Measurements from ENCODE around the gene GNMT. TPM values are rescaled to one million over a fixed set of nuclear protein-coding genes. Genes with fewer than 3 reads are reported as not detected.
A peak's percentile ranks its signal among the peaks of the same experiment; 100 is the strongest.

The GNMT gene
- total and polyA plus RNA-seq, 10 of the 15 experiments (the other 5 are each of a cell fraction or from before 2014, with no cell fraction given), result 0.27 to 1.1 (median 0.39) TPM

DNA sequence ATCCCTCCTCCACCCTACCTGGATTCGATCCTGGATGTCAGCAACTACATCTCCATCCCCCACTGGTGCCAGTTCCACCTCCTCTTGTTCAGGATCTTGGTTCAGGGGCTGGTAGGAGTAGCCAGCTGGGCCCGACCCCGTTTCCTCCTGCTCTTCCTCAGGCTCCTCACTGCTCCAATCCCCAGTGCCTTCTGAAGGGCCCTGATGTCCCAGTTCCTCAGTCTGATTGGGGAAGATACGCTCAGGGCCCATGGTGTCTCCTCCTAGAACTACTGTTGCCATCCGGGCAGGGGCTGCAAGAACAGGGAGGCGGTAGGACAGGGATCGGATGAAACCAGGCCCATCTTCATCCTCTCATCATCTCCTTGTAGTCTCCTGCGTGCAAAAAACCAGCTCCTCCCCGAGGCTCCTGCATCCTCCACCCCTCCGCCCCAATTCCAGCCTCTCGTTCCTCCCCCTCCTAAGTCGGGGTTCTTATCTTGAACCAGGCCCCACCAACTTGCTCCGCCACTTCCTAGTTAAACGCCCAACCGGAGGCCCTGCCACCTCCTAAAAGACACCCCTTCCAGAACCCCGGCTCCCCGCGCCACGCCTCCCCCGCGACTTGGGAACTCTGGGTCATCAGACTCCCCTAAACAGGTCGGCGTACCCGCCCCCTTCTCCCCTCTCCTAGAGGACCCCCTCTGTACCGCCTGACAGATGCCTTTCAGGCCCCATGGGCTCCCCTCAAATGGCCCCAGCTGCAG is 52.7 kb downstream of the GNMT start:
- Histone ChIP-seq H3K79me2 (ENCODE audit: control insufficient read depth, insufficient read depth, low read length) (peaks cover 23% of the 10 kb centered on the region), H3K4me2 (ENCODE audit: control insufficient read depth, insufficient read depth) (peak overlapping the region; percentile 98), H3K9me3 (replicated peaks; ENCODE audit: control insufficient read depth, insufficient read depth, low read length) (no peaks in the 10 kb centered on the region), H3K4me1 (ENCODE audit: control insufficient read depth, insufficient read depth, low read length) (peaks cover 7% of the 10 kb centered on the region), H2AFZ (ENCODE audit: control insufficient read depth, low read depth, low read length) (peak overlapping the region; percentile 75), H3K4me3 (peak overlapping the region; percentile 85), H3K36me3 (ENCODE audit: control insufficient read depth in 2 of 2, insufficient read depth in 2 of 2, low read length in 1 of 2) (peaks cover 15 to 17% of the 10 kb centered on the region in 2 experiments), H3K27ac (ENCODE audit: control insufficient read depth, insufficient read depth) (peak overlapping the region; percentile 60), H3K27me3 (replicated peaks in 1 of 2; ENCODE audit: control insufficient read depth in 2 of 2, insufficient read depth in 2 of 2, low read length in 1 of 2) (no peaks in the 10 kb centered on the region), H4K20me1 (ENCODE audit: control insufficient read depth, insufficient read depth) (no peaks in the 10 kb centered on the region), H3K9ac (ENCODE audit: control insufficient read depth, insufficient read depth, low read length) (peak overlapping the region; percentile 73)
- TF ChIP-seq, protein P1, sequence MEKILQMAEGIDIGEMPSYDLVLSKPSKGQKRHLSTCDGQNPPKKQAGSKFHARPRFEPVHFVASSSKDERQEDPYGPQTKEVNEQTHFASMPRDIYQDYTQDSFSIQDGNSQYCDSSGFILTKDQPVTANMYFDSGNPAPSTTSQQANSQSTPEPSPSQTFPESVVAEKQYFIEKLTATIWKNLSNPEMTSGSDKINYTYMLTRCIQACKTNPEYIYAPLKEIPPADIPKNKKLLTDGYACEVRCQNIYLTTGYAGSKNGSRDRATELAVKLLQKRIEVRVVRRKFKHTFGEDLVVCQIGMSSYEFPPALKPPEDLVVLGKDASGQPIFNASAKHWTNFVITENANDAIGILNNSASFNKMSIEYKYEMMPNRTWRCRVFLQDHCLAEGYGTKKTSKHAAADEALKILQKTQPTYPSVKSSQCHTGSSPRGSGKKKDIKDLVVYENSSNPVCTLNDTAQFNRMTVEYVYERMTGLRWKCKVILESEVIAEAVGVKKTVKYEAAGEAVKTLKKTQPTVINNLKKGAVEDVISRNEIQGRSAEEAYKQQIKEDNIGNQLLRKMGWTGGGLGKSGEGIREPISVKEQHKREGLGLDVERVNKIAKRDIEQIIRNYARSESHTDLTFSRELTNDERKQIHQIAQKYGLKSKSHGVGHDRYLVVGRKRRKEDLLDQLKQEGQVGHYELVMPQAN (conservative IDR thresholded peaks at IDR 0.05), result peak; percentile 71
- TF ChIP-seq, protein P2, sequence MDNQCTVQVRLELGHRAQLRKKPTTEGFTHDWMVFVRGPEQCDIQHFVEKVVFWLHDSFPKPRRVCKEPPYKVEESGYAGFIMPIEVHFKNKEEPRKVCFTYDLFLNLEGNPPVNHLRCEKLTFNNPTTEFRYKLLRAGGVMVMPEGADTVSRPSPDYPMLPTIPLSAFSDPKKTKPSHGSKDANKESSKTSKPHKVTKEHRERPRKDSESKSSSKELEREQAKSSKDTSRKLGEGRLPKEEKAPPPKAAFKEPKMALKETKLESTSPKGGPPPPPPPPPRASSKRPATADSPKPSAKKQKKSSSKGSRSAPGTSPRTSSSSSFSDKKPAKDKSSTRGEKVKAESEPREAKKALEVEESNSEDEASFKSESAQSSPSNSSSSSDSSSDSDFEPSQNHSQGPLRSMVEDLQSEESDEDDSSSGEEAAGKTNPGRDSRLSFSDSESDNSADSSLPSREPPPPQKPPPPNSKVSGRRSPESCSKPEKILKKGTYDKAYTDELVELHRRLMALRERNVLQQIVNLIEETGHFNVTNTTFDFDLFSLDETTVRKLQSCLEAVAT (IDR thresholded peaks at IDR 0.05), result peak; percentile 27; the same call in 1 of the 2 replicates
- peak in 1 of 2 experiments; percentile 18; a peak in 1 of 3 replicates for TF ChIP-seq EGR1 (IDR thresholded peaks at IDR 0.05; ENCODE audit: borderline replicate concordance in 1 of 2, low read depth in 2 of 2, low read length in 2 of 2)
- TF ChIP-seq SPI1 (IDR thresholded peaks at IDR 0.05; ENCODE audit: borderline replicate concordance, insufficient read depth, low read depth, low read length), result peak; percentile 6; the same call in 1 of the 2 replicates
- TF ChIP-seq, protein P3, sequence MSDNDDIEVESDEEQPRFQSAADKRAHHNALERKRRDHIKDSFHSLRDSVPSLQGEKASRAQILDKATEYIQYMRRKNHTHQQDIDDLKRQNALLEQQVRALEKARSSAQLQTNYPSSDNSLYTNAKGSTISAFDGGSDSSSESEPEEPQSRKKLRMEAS (IDR thresholded peaks at IDR 0.05; ENCODE audit: low read depth, low read length), result no peak
- ChIA-PET RAD21 (ENCODE audit: unreplicated experiment) (interaction anchor here (0.6 to 1.6 kb wide), 10 partner anchors 9 to 450 kb away, joined by 3 to 9 read pairs (median 4); partner anchors contain the start of genes CNPY3, CUL7, PEX6 and PPP2R5D), CTCF (interaction anchor here (1.4 to 2.5 kb wide), 6 partner anchors 12 to 134 kb away, joined by 3 to 10 read pairs (median 4); partner anchors contain the start of gene PEX6), POLR2A (interaction anchor here (0.6 to 3.3 kb wide), 15 partner anchors 8 to 449 kb away, joined by 3 to 22 read pairs (median 8); partner anchors contain the start of genes CNPY3, CUL7, KLC4 and MRPL2), SMC1A (ENCODE audit: uncharacterized antibody, unreplicated experiment) (interaction anchor here (0.7 to 2.8 kb wide), 12 partner anchors 8 to 564 kb away, joined by 3 to 13 read pairs (median 5); partner anchors contain the start of genes CNPY3, CUL7, KLC4 and MRPL2)
- in situ Hi-C loops (cut with MboI), result no loop called here
- peak; percentile 40 for ATAC-seq
- DNase-seq (ENCODE audit: low read depth, low spot score), result no peak
- FAIRE-seq, result no peak
- intact Hi-C loops (cut with micrococcal nuclease; ENCODE audit: unreplicated experiment), result no loop called here
- WGBS (ENCODE audit: insufficient coverage, insufficient replicate concordance, low lambda C conversion rate, missing lambda C conversion rate), result under 1% methylated on average over 25 of the region's 25 CpGs
- BruUV-seq (replicated peaks), result no TSS peak

Other genes starting within 250 kb of the GNMT start
Only the 7 nearest of the 17 such genes appear.
- 0.54 TPM in 1 of 2 replicates, not detected in the other for gene PTCRA, start 44.7 kb upstream of the GNMT start, total RNA-seq (2014; rRNA removed)
- gene PTCRA, start 44.7 kb upstream of the GNMT start, total RNA-seq (2014; rRNA removed; fragmentation: Illumina TruSeq; extraction: Trizol), result 0.18 and 0.23 TPM in 2 replicates
- gene PTCRA, start 44.7 kb upstream of the GNMT start, total RNA-seq (2021), result 0.24 and 0.44 TPM in 2 replicates
- not detected in 2 replicates for gene PTCRA, start 44.7 kb upstream of the GNMT start, polyA plus RNA-seq (2011; rRNA removed)
- gene PTCRA, start 44.7 kb upstream of the GNMT start, polyA plus RNA-seq (2014; fragmentation: Illumina TruSeq; extraction: Trizol), result 0.10 TPM in 1 of 2 replicates, not detected in the other
- under 1 TPM in 1 of 2 experiments, not detected in 1; 0.14 TPM for gene PTCRA, start 44.7 kb upstream of the GNMT start, polyA plus RNA-seq (2014; fragmentation: Nextera tagmentation; extraction: Ambion mirVana)
- gene PTCRA, start 44.7 kb upstream of the GNMT start, polyA plus RNA-seq (2014; rRNA removed), result 0.16 and 1.1 TPM in 2 replicates
- under 1 TPM in 1 of 2 experiments, not detected in 1; 0.20 TPM for gene PTCRA, start 44.7 kb upstream of the GNMT start, polyA plus RNA-seq (2016; fragmentation: Nextera tagmentation; extraction: Ambion mirVana)
- 54.8 and 54.9 TPM in 2 replicates for gene CNPY3, start 31.3 kb upstream of the GNMT start, total RNA-seq (2014; rRNA removed)
- 49.2 and 51.3 TPM in 2 replicates for gene CNPY3, start 31.3 kb upstream of the GNMT start, total RNA-seq (2014; rRNA removed; fragmentation: Illumina TruSeq; extraction: Trizol)
- 87.3 and 87.9 TPM in 2 replicates for gene CNPY3, start 31.3 kb upstream of the GNMT start, total RNA-seq (2021)
- gene CNPY3, start 31.3 kb upstream of the GNMT start, polyA plus RNA-seq (2011; rRNA removed), result 51.1 and 64.8 TPM in 2 replicates
- gene CNPY3, start 31.3 kb upstream of the GNMT start, polyA plus RNA-seq (2014; fragmentation: Illumina TruSeq; extraction: Trizol), result 38.9 and 82.4 TPM in 2 replicates
- gene CNPY3, start 31.3 kb upstream of the GNMT start, polyA plus RNA-seq (2014; fragmentation: Nextera tagmentation; extraction: Ambion mirVana), result 10 to 100 TPM in 1 of 2 experiments, 1 to 10 TPM in 1; 7.2 to 14.6 TPM
- gene CNPY3, start 31.3 kb upstream of the GNMT start, polyA plus RNA-seq (2014; rRNA removed), result 85.7 and 93.8 TPM in 2 replicates
- gene CNPY3, start 31.3 kb upstream of the GNMT start, polyA plus RNA-seq (2016; fragmentation: Nextera tagmentation; extraction: Ambion mirVana), result 100 to 1,000 TPM in 1 of 2 experiments, 10 to 100 TPM in 1; 99.9 to 102 TPM
- gene PEX6, start 18.4 kb downstream of the GNMT start, total RNA-seq (2014; rRNA removed), result 19.3 and 19.4 TPM in 2 replicates
- 6.2 and 6.4 TPM in 2 replicates for gene PEX6, start 18.4 kb downstream of the GNMT start, total RNA-seq (2014; rRNA removed; fragmentation: Illumina TruSeq; extraction: Trizol)
- gene PEX6, start 18.4 kb downstream of the GNMT start, total RNA-seq (2021), result 20.3 and 21.1 TPM in 2 replicates
- gene PEX6, start 18.4 kb downstream of the GNMT start, polyA plus RNA-seq (2011; rRNA removed), result 2.0 and 3.1 TPM in 2 replicates
- gene PEX6, start 18.4 kb downstream of the GNMT start, polyA plus RNA-seq (2014; fragmentation: Illumina TruSeq; extraction: Trizol), result 3.1 and 6.1 TPM in 2 replicates
- gene PEX6, start 18.4 kb downstream of the GNMT start, polyA plus RNA-seq (2014; fragmentation: Nextera tagmentation; extraction: Ambion mirVana), result 1 to 10 TPM in 1 of 2 experiments, under 1 TPM in 1; 0.39 to 1.2 TPM
- gene PEX6, start 18.4 kb downstream of the GNMT start, polyA plus RNA-seq (2014; rRNA removed), result 14.6 and 16.3 TPM in 2 replicates
- 1 to 10 TPM; 9.4 to 9.5 TPM for gene PEX6, start 18.4 kb downstream of the GNMT start, polyA plus RNA-seq (2016; fragmentation: Nextera tagmentation; extraction: Ambion mirVana)
- gene PPP2R5D, start 23.8 kb downstream of the GNMT start, total RNA-seq (2014; rRNA removed), result 34.3 and 36.2 TPM in 2 replicates
- gene PPP2R5D, start 23.8 kb downstream of the GNMT start, total RNA-seq (2014; rRNA removed; fragmentation: Illumina TruSeq; extraction: Trizol), result 23.8 and 24.7 TPM in 2 replicates
- gene PPP2R5D, start 23.8 kb downstream of the GNMT start, total RNA-seq (2021), result 29.5 and 31.0 TPM in 2 replicates
- 35.4 and 56.0 TPM in 2 replicates for gene PPP2R5D, start 23.8 kb downstream of the GNMT start, polyA plus RNA-seq (2011; rRNA removed)
- gene PPP2R5D, start 23.8 kb downstream of the GNMT start, polyA plus RNA-seq (2014; fragmentation: Illumina TruSeq; extraction: Trizol), result 59.0 and 68.0 TPM in 2 replicates
- 1 to 10 TPM; 1.5 to 1.6 TPM for gene PPP2R5D, start 23.8 kb downstream of the GNMT start, polyA plus RNA-seq (2014; fragmentation: Nextera tagmentation; extraction: Ambion mirVana)
- 29.4 and 29.7 TPM in 2 replicates for gene PPP2R5D, start 23.8 kb downstream of the GNMT start, polyA plus RNA-seq (2014; rRNA removed)
- 10 to 100 TPM; 42.6 to 43.4 TPM for gene PPP2R5D, start 23.8 kb downstream of the GNMT start, polyA plus RNA-seq (2016; fragmentation: Nextera tagmentation; extraction: Ambion mirVana)
- 69.3 and 75.6 TPM in 2 replicates for gene MEA1, start 53.2 kb downstream of the GNMT start, total RNA-seq (2014; rRNA removed)
- gene MEA1, start 53.2 kb downstream of the GNMT start, total RNA-seq (2014; rRNA removed; fragmentation: Illumina TruSeq; extraction: Trizol), result 100 and 102 TPM in 2 replicates
- 53.2 and 59.1 TPM in 2 replicates for gene MEA1, start 53.2 kb downstream of the GNMT start, total RNA-seq (2021)
- 67.7 and 87.3 TPM in 2 replicates for gene MEA1, start 53.2 kb downstream of the GNMT start, polyA plus RNA-seq (2011; rRNA removed)
- 97.2 and 113 TPM in 2 replicates for gene MEA1, start 53.2 kb downstream of the GNMT start, polyA plus RNA-seq (2014; fragmentation: Illumina TruSeq; extraction: Trizol)
- 100 to 1,000 TPM in 1 of 2 experiments, 10 to 100 TPM in 1; 90.7 to 105 TPM for gene MEA1, start 53.2 kb downstream of the GNMT start, polyA plus RNA-seq (2014; fragmentation: Nextera tagmentation; extraction: Ambion mirVana)
- gene MEA1, start 53.2 kb downstream of the GNMT start, polyA plus RNA-seq (2014; rRNA removed), result 69.9 and 76.1 TPM in 2 replicates
- gene MEA1, start 53.2 kb downstream of the GNMT start, polyA plus RNA-seq (2016; fragmentation: Nextera tagmentation; extraction: Ambion mirVana), result 100 to 1,000 TPM; 136 to 148 TPM
- gene KLHDC3, start 53.5 kb downstream of the GNMT start, total RNA-seq (2014; rRNA removed), result 79.1 and 86.1 TPM in 2 replicates
- 39.6 and 41.8 TPM in 2 replicates for gene KLHDC3, start 53.5 kb downstream of the GNMT start, total RNA-seq (2014; rRNA removed; fragmentation: Illumina TruSeq; extraction: Trizol)
- gene KLHDC3, start 53.5 kb downstream of the GNMT start, total RNA-seq (2021), result 65.7 and 67.2 TPM in 2 replicates
- gene KLHDC3, start 53.5 kb downstream of the GNMT start, polyA plus RNA-seq (2011; rRNA removed), result 33.1 and 53.1 TPM in 2 replicates
- gene KLHDC3, start 53.5 kb downstream of the GNMT start, polyA plus RNA-seq (2014; fragmentation: Illumina TruSeq; extraction: Trizol), result 49.1 and 56.7 TPM in 2 replicates
- gene KLHDC3, start 53.5 kb downstream of the GNMT start, polyA plus RNA-seq (2014; fragmentation: Nextera tagmentation; extraction: Ambion mirVana), result 1 to 10 TPM; 2.4 to 8.9 TPM
- 54.1 and 57.0 TPM in 2 replicates for gene KLHDC3, start 53.5 kb downstream of the GNMT start, polyA plus RNA-seq (2014; rRNA removed)
- 100 to 1,000 TPM in 1 of 2 experiments, 10 to 100 TPM in 1; 99.7 to 102 TPM for gene KLHDC3, start 53.5 kb downstream of the GNMT start, polyA plus RNA-seq (2016; fragmentation: Nextera tagmentation; extraction: Ambion mirVana)
- 74.6 and 83.6 TPM in 2 replicates for gene RRP36, start 60.9 kb downstream of the GNMT start, total RNA-seq (2014; rRNA removed)
- 74.0 and 83.2 TPM in 2 replicates for gene RRP36, start 60.9 kb downstream of the GNMT start, total RNA-seq (2014; rRNA removed; fragmentation: Illumina TruSeq; extraction: Trizol)
- gene RRP36, start 60.9 kb downstream of the GNMT start, total RNA-seq (2021), result 59.8 and 61.7 TPM in 2 replicates
- gene RRP36, start 60.9 kb downstream of the GNMT start, polyA plus RNA-seq (2011; rRNA removed), result 43.8 and 44.9 TPM in 2 replicates
- 62.3 and 73.3 TPM in 2 replicates for gene RRP36, start 60.9 kb downstream of the GNMT start, polyA plus RNA-seq (2014; fragmentation: Illumina TruSeq; extraction: Trizol)
- gene RRP36, start 60.9 kb downstream of the GNMT start, polyA plus RNA-seq (2014; fragmentation: Nextera tagmentation; extraction: Ambion mirVana), result 10 to 100 TPM; 17.6 to 34.7 TPM
- gene RRP36, start 60.9 kb downstream of the GNMT start, polyA plus RNA-seq (2014; rRNA removed), result 66.1 and 75.9 TPM in 2 replicates
- 100 to 1,000 TPM; 100 to 101 TPM for gene RRP36, start 60.9 kb downstream of the GNMT start, polyA plus RNA-seq (2016; fragmentation: Nextera tagmentation; extraction: Ambion mirVana)